OCI-LY7 (cell line): ENCODE data around the gene UHRF1.

Experiments used
- CTCF ChIP-seq: fragments of 200-600 bp; sonication (generic); conservative IDR thresholded peaks from 2 replicates; pipeline ENCODE4 v1.5.1; 2014; ENCODE audit warnings: mild to moderate bottlenecking, antibody characterized with exemption, low read length, moderate library complexity, mixed read lengths
- EZH2phosphoT487 ChIP-seq: fragments of 200-600 bp; sonication (generic); IDR thresholded peaks from 2 replicates; pipeline ENCODE4 v1.6.1; 2018; ENCODE audit warnings: low read depth, borderline replicate concordance, mild to moderate bottlenecking, mixed run types, antibody characterized with exemption, low read length, moderate library complexity, mixed read lengths

- no peak for TF ChIP-seq CTCF
- TF ChIP-seq EZH2phosphoT487: no peak
These were observed 49.6 kb upstream of the UHRF1 start for GRCh38 chr19:4859697-4860096.
